ENCODE data around the gene ASCC3.
A peak's percentile ranks its signal among the peaks of the same experiment; 100 is the strongest.

The ASCC3 gene

GRCh38 chr6:100724222-100724621 is 156.9 kb downstream of the ASCC3 start:
- no peak for TF ChIP-seq CTCF (IDR thresholded peaks at IDR 0.05; ENCODE audit: extremely low read depth, insufficient read depth, missing control alignments)
- DNase-seq (ENCODE audit: low spot score) = no peak
- in situ Hi-C loops (cut with MboI; ENCODE audit: low pct_unique_long_range_greater_than_20kb, low sequenced_read_pairs, unreplicated experiment) = no loop called here

GRCh38 chr6:100721256-100721655 is 159.9 kb downstream of the ASCC3 start:
- in situ Hi-C loops (cut with MboI; ENCODE audit: low pct_unique_long_range_greater_than_20kb, low sequenced_read_pairs, unreplicated experiment) = no loop called here
- TF ChIP-seq CTCF (IDR thresholded peaks at IDR 0.05; ENCODE audit: extremely low read depth, insufficient read depth, missing control alignments) = no peak
- no peak for DNase-seq (ENCODE audit: low spot score)

GRCh38 chr6:100719883-100720682 is 161.0 kb downstream of the ASCC3 start:
- in situ Hi-C loops (cut with MboI; ENCODE audit: low pct_unique_long_range_greater_than_20kb, low sequenced_read_pairs, unreplicated experiment) = no loop called here
- DNase-seq (ENCODE audit: low spot score) = peak; percentile 4
- peak; percentile 54 for TF ChIP-seq CTCF (IDR thresholded peaks at IDR 0.05; ENCODE audit: extremely low read depth, insufficient read depth, missing control alignments)

- DNase-seq (ENCODE audit: low spot score) = no peak
- in situ Hi-C loops (cut with MboI; ENCODE audit: low pct_unique_long_range_greater_than_20kb, low sequenced_read_pairs, unreplicated experiment) = no loop called here
- TF ChIP-seq CTCF (IDR thresholded peaks at IDR 0.05; ENCODE audit: extremely low read depth, insufficient read depth, missing control alignments) = no peak
Measured at GRCh38 chr6:100712997-100713396, 168.1 kb downstream of the ASCC3 start.

- in situ Hi-C loops (cut with MboI; ENCODE audit: low pct_unique_long_range_greater_than_20kb, low sequenced_read_pairs, unreplicated experiment) = no loop called here
- no peak for DNase-seq (ENCODE audit: low spot score)
- no peak for TF ChIP-seq CTCF (IDR thresholded peaks at IDR 0.05; ENCODE audit: extremely low read depth, insufficient read depth, missing control alignments)
Measured at GRCh38 chr6:100706491-100706890, 174.6 kb downstream of the ASCC3 start.

- in situ Hi-C loops (cut with MboI; ENCODE audit: low pct_unique_long_range_greater_than_20kb, low sequenced_read_pairs, unreplicated experiment) = no loop called here
- TF ChIP-seq CTCF (IDR thresholded peaks at IDR 0.05; ENCODE audit: extremely low read depth, insufficient read depth, missing control alignments) = no peak
- no peak for DNase-seq (ENCODE audit: low spot score)
Measured at GRCh38 chr6:100704961-100705360, 176.2 kb downstream of the ASCC3 start.

All from GM13977 (cell line).